Measurements from ENCODE around the gene STEAP3. TPM values are rescaled to one million over a fixed set of nuclear protein-coding genes. Genes with fewer than 3 reads are reported as not detected.

The STEAP3 gene
- total RNA-seq, 4 donors from 2014 or later: 2.5 to 5.9 (median 5.2) TPM

DNA sequence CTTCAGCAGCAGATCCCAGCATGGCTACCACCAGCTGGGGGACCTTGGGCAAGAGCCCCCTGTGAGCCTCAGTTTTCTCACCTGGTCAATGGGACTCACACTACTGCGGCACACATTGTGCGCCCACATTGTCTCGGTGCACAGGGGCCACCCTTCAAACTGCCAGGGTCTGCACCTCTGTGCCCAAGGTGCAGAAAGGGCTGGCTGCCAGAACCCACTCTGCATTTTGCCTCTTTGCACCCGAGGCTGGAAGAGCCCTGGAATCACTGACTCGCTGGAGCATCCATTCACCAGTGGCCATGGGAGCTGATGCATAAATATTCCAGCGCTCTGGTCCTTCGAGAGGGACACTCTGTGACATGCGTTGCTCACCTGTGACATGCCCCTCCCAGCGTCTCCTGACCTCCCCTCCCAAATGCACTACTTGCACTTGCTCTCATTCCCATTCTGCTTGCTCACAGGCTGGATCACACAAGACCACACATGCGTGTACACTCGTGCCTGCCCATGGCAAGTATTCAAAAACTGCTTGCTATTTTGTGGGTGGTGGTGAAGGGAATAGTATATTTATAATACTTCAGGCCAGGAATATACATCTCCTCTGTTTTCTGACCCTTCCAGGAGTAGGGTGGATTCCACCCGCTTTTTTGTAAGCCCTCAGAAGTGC lies 46.3 kb upstream of the STEAP3 start:
- no peaks in the 10 kb centered on the region for H3K9me3 ChIP-seq
- H3K36me3 ChIP-seq: no peaks in the 10 kb centered on the region
- 81% methylated on average over 9 of the region's 12 CpGs for WGBS
- H3K4me3 ChIP-seq: no peak overlapping the region
- no peaks in the 10 kb centered on the region for H3K4me1 ChIP-seq
- H3K27me3 ChIP-seq: no peaks in the 10 kb centered on the region
- no peak for DNase-seq (ENCODE audit: extremely low spot score)
- H3K27ac ChIP-seq (replicated peaks in 1 of 4): no peak overlapping the region
- TF ChIP-seq EP300 (IDR thresholded peaks at IDR 0.05) (no peak), POLR2A (IDR thresholded peaks at IDR 0.05; ENCODE audit: low read depth) (no peak)
- TF ChIP-seq, protein P1, sequence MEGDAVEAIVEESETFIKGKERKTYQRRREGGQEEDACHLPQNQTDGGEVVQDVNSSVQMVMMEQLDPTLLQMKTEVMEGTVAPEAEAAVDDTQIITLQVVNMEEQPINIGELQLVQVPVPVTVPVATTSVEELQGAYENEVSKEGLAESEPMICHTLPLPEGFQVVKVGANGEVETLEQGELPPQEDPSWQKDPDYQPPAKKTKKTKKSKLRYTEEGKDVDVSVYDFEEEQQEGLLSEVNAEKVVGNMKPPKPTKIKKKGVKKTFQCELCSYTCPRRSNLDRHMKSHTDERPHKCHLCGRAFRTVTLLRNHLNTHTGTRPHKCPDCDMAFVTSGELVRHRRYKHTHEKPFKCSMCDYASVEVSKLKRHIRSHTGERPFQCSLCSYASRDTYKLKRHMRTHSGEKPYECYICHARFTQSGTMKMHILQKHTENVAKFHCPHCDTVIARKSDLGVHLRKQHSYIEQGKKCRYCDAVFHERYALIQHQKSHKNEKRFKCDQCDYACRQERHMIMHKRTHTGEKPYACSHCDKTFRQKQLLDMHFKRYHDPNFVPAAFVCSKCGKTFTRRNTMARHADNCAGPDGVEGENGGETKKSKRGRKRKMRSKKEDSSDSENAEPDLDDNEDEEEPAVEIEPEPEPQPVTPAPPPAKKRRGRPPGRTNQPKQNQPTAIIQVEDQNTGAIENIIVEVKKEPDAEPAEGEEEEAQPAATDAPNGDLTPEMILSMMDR (IDR thresholded peaks at IDR 0.05): no peak
- intact Hi-C loops (cut with DNase I): no loop called here

DNA sequence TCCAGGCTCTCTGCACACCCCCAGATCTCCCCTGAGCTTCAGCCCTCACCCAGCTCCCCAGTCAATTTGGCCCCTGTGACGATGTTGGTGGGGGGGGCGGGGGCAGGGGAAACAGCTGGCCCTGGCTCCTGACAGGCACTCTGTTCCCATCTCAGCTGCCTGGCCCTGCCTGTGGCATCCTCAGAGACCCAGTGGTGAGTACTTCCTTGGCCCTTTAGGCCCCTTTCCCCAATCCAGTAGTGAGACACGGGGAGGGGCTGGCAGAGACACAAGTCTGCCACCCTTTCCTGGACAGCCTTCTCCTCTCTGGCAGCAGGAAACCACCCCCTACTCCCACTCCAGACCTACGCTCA lies 45.8 kb upstream of the STEAP3 start:
- Histone ChIP-seq H3K27me3 (no peaks in the 10 kb centered on the region), H3K36me3 (no peaks in the 10 kb centered on the region), H3K4me3 (no peak overlapping the region), H3K9me3 (no peaks in the 10 kb centered on the region), H3K27ac (replicated peaks in 1 of 4) (no peak overlapping the region), H3K4me1 (no peaks in the 10 kb centered on the region)
- WGBS: 61% methylated on average over 2 of the region's 4 CpGs
- intact Hi-C loops (cut with DNase I): no loop called here
- no peak for DNase-seq (ENCODE audit: extremely low spot score)
- TF ChIP-seq, protein P1 (IDR thresholded peaks at IDR 0.05): no peak
- TF ChIP-seq POLR2A (IDR thresholded peaks at IDR 0.05; ENCODE audit: low read depth): no peak
- no peak for TF ChIP-seq POLR2AphosphoS5 (IDR thresholded peaks at IDR 0.05)
- no peak for TF ChIP-seq EP300 (IDR thresholded peaks at IDR 0.05)

DNA sequence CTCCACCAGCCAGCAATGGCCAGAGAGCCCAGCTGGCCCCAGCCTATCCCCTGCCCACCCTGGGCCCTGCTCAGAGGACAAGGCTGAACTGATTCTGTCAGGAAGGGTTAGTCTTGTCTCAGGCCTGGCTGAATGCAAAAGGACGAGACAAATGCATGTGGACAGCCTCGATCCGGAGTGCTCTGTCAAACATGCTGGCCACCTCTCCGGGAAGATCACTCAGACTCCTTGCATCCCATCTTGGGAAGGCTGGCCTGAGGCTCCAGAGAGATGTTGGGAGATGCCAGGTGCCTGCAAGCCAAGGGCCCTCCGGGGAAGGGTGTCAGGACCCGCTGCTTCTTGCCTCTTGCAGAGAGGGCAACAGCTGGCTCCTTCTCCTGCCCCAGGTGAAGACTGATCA lies 44.9 kb upstream of the STEAP3 start:
- Histone ChIP-seq H3K4me1 (no peaks in the 10 kb centered on the region), H3K4me3 (no peak overlapping the region), H3K9me3 (no peaks in the 10 kb centered on the region), H3K27me3 (no peaks in the 10 kb centered on the region), H3K36me3 (no peaks in the 10 kb centered on the region), H3K27ac (replicated peaks in 1 of 4) (no peak overlapping the region)
- intact Hi-C loops (cut with DNase I): no loop called here
- TF ChIP-seq EP300 (IDR thresholded peaks at IDR 0.05) (no peak), POLR2A (IDR thresholded peaks at IDR 0.05; ENCODE audit: low read depth) (no peak), POLR2AphosphoS5 (IDR thresholded peaks at IDR 0.05) (no peak)
- TF ChIP-seq, protein P1 (IDR thresholded peaks at IDR 0.05): no peak
- 73% methylated on average over 3 of the region's 6 CpGs for WGBS
- DNase-seq (ENCODE audit: extremely low spot score): no peak

DNA sequence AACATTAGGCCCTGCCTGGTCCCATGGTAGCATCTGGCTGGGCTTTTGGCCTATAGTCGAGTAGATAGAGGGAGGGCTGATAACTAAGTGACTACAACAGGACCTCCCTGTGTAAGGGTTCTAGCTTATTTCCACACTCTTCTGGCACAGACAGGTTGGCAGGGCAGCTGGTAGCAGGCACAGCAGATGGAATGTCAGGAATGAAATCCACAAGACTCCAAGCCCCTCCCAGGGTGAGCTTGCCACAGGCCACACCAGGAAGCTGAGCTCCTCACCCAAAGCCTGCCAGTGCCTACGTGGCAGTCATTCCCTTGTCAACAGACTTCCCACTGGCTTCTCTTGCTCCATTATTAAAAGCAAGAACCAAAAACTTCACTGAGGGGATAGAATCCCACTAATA lies 44.4 kb upstream of the STEAP3 start:
- no peak for DNase-seq (ENCODE audit: extremely low spot score)
- Histone ChIP-seq H3K4me1 (no peaks in the 10 kb centered on the region), H3K36me3 (no peaks in the 10 kb centered on the region), H3K4me3 (no peak overlapping the region), H3K27me3 (no peaks in the 10 kb centered on the region), H3K27ac (replicated peaks in 1 of 4) (no peak overlapping the region), H3K9me3 (no peaks in the 10 kb centered on the region)
- intact Hi-C loops (cut with DNase I): no loop called here
- no peak for TF ChIP-seq POLR2A (IDR thresholded peaks at IDR 0.05; ENCODE audit: low read depth)
- 88% methylated on average over 2 of the region's 2 CpGs for WGBS

DNA sequence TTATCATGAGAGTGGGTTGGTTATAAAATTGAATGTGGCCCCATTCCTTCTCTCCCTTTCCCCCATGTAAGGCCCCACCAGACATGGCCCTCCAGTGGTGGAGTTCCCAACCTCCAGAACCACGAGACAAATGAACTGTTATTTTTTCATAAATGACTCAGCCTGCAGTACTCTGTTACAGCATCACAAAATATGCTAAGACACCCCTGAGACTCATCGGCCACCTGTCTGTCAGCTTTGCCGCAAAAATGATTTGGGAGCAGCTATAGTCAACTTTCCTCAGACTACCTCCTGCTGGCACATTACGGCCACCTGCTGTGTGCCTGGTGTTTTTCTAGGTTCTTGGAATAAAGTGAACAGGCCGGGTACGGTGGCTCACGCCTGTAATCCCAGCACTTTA lies 43.6 kb upstream of the STEAP3 start:
- no peaks in the 10 kb centered on the region for H3K9me3 ChIP-seq
- no peak for TF ChIP-seq POLR2A (IDR thresholded peaks at IDR 0.05; ENCODE audit: low read depth)
- TF ChIP-seq POLR2AphosphoS5 (IDR thresholded peaks at IDR 0.05): no peak
- TF ChIP-seq, protein P1 (IDR thresholded peaks at IDR 0.05): no peak
- TF ChIP-seq EP300 (IDR thresholded peaks at IDR 0.05): no peak
- no peaks in the 10 kb centered on the region for H3K4me1 ChIP-seq
- intact Hi-C loops (cut with DNase I): no loop called here
- 80% methylated on average over 7 of the region's 7 CpGs for WGBS
- H3K36me3 ChIP-seq: no peaks in the 10 kb centered on the region
- no peak overlapping the region for H3K4me3 ChIP-seq
- no peak for DNase-seq (ENCODE audit: extremely low spot score)
- no peaks in the 10 kb centered on the region for H3K27me3 ChIP-seq
- H3K27ac ChIP-seq (replicated peaks in 1 of 4): no peak overlapping the region

Measured in esophagus muscularis mucosa (tissue), 4 donors.